Measurements from ENCODE around the gene HHEX.
"Not testable (repeated sequence)": the region's sequence is repeated elsewhere in the genome, so short reads cannot be mapped to it uniquely, and the experiment has no call there.

Gene HHEX

GRCh38 chr10:92689663-92690210 lies at the start of gene HHEX:
Gene HHEX, plus strand, starts transcription at chr10:92689955. Its CDS starts 32 bp downstream, at chr10:92689987.
- peak; percentile 42 for DNase-seq

GRCh38 chr10:92640107-92640506 lies 49.6 kb upstream of the HHEX start:
- DNase-seq = no peak

GRCh38 chr10:92641492-92641891 lies 48.3 kb upstream of the HHEX start:
- no peak for DNase-seq

- DNase-seq = no peak
These were observed 44.8 kb upstream of the HHEX start for GRCh38 chr10:92644921-92645320.

- not testable (repeated sequence) for DNase-seq
These were observed 38.9 kb upstream of the HHEX start for GRCh38 chr10:92650864-92651263.

GRCh38 chr10:92655426-92655825 lies 34.3 kb upstream of the HHEX start:
- no peak for DNase-seq

GRCh38 chr10:92656266-92656961 lies 33.3 kb upstream of the HHEX start:
- DNase-seq = no peak

GRCh38 chr10:92657024-92657423 lies 32.7 kb upstream of the HHEX start:
- DNase-seq = no peak

GRCh38 chr10:92662848-92663247 lies 26.9 kb upstream of the HHEX start:
- DNase-seq = no peak

GRCh38 chr10:92664322-92664721 lies 25.4 kb upstream of the HHEX start:
- DNase-seq = no peak

GRCh38 chr10:92667078-92667477 lies 22.7 kb upstream of the HHEX start:
- no peak for DNase-seq

GRCh38 chr10:92677708-92678107 lies 12.0 kb upstream of the HHEX start:
- no peak for DNase-seq

- DNase-seq = no peak
These were observed 11.5 kb upstream of the HHEX start for GRCh38 chr10:92678206-92678605.

GRCh38 chr10:92681306-92681834 lies 8.4 kb upstream of the HHEX start:
- DNase-seq = no peak

GRCh38 chr10:92688573-92688926 lies 1.2 kb upstream of the HHEX start:
- DNase-seq = no peak

- peak; percentile 57 for DNase-seq
These were observed 660 bp upstream of the HHEX start for GRCh38 chr10:92688927-92689662.

- peak; percentile 56 for DNase-seq
These were observed 608 bp downstream of the HHEX start for GRCh38 chr10:92690211-92690914.

GRCh38 chr10:92690915-92691590 lies 1.3 kb downstream of the HHEX start:
- DNase-seq = no peak

GRCh38 chr10:92691591-92692079 lies 1.9 kb downstream of the HHEX start:
- DNase-seq = peak; percentile 55

GRCh38 chr10:92692080-92692671 lies 2.4 kb downstream of the HHEX start:
- no peak for DNase-seq

GRCh38 chr10:92692697-92693533 lies 3.2 kb downstream of the HHEX start:
- no peak for DNase-seq

All from left hindlimb (tissue), 1 donor.